KBM-7 (cell line): Measurements from ENCODE around the gene TIMM8A.
"Not testable (repeated sequence)": the region's sequence is repeated elsewhere in the genome, so short reads cannot be mapped to it uniquely, and the experiment has no call there.

Experiments
- DNase-seq: peaks from one replicate; pipeline ENCODE4 v3.0.0-alpha.2; 2015
- in situ Hi-C: fragments of 300-500 bp; cut with MboI; formaldehyde crosslinking; loops from 2 replicates; pipeline ENCODE4 v1.14.3; 2020; ENCODE audit warnings: low sequenced_read_pairs, low pct_unique_long_range_greater_than_20kb, mixed read lengths

Gene TIMM8A

GRCh38 chrX:101362757-101363156 lies 14.2 kb upstream of the TIMM8A start:
- in situ Hi-C loops, result no loop called here
- DNase-seq, result no peak

- DNase-seq, result no peak
- in situ Hi-C loops, result no loop called here
Observed at GRCh38 chrX:101362116-101362515, 13.6 kb upstream of the TIMM8A start.

- in situ Hi-C loops, result no loop called here
- DNase-seq, result no peak
Observed at GRCh38 chrX:101360390-101360789, 11.8 kb upstream of the TIMM8A start.

- DNase-seq, result no peak
Observed at GRCh38 chrX:101359966-101360365, 11.4 kb upstream of the TIMM8A start.

GRCh38 chrX:101357166-101357795 lies 8.7 kb upstream of the TIMM8A start:
- DNase-seq, result peak; percentile 53
- in situ Hi-C loops, result no loop called here

More at GRCh38 chrX:101359966-101360365, 11.4 kb upstream of the TIMM8A start:
- in situ Hi-C loops, result no loop called here

GRCh38 chrX:101349193-101349562 lies 636 bp upstream of the TIMM8A start:
- in situ Hi-C loops, result no loop called here
- no peak for DNase-seq

GRCh38 chrX:101347859-101348451 lies 587 bp downstream of the TIMM8A start:
- in situ Hi-C loops, result no loop called here

GRCh38 chrX:101337776-101338271 lies 10.7 kb downstream of the TIMM8A start:
- in situ Hi-C loops, result no loop called here
- DNase-seq, result peak; percentile 20

More at GRCh38 chrX:101347859-101348451, 587 bp downstream of the TIMM8A start:
- DNase-seq, result peak; percentile 41

- DNase-seq, in situ Hi-C loops: not testable (repeated sequence)
Observed at GRCh38 chrX:101334310-101334709, 14.2 kb downstream of the TIMM8A start.

- DNase-seq, in situ Hi-C loops: not testable (repeated sequence)
Observed at GRCh38 chrX:101326600-101326999, 21.9 kb downstream of the TIMM8A start.

- in situ Hi-C loops, result no loop called here
Observed at GRCh38 chrX:101303790-101304189, 44.8 kb downstream of the TIMM8A start.

More at GRCh38 chrX:101303790-101304189, 44.8 kb downstream of the TIMM8A start:
- DNase-seq, result no peak
